Activated naive CD8-positive, alpha-beta T cell treated with anti-CD3 and anti-CD28 coated beads for 36 hours (primary cell): ENCODE measurements around the gene PLEKHJ1. TPM values are rescaled to one million over a fixed set of nuclear protein-coding genes. Genes with fewer than 3 reads are reported as not detected.
A peak's percentile ranks its signal among the peaks of the same experiment; 100 is the strongest.

Experiments
- DNase-seq: peaks from one replicate; pipeline ENCODE4 v3.0.0; 2021
- H3K27ac Mint-ChIP-seq: one replicate; pipeline ENCODE4 v1.8.0; 2022; ENCODE audit warnings: mild to moderate bottlenecking, moderate library complexity, mixed read lengths
- H3K27me3 Mint-ChIP-seq: one replicate; pipeline ENCODE4 v1.8.0; 2022; ENCODE audit warnings: mild to moderate bottlenecking, mixed read lengths
- H3K36me3 Mint-ChIP-seq: one replicate; pipeline ENCODE4 v1.8.0; 2021; ENCODE audit warnings: mild to moderate bottlenecking, mixed read lengths
- H3K4me1 Mint-ChIP-seq: one replicate; pipeline ENCODE4 v1.8.0; 2021; ENCODE audit warnings: mixed read lengths
- H3K4me3 Mint-ChIP-seq: one replicate; pipeline ENCODE4 v1.8.0; 2022; ENCODE audit warnings: mild to moderate bottlenecking, moderate library complexity, mixed read lengths
- H3K9me3 Mint-ChIP-seq: one replicate; pipeline ENCODE4 v1.8.0; 2022; ENCODE audit warnings: mixed read lengths
- total RNA-seq, 2 experiments: library from RNA; stranded (reverse); gene quantifications; one replicate each; pipeline ENCODE4 v1.2.3, GENCODE V29; 2021

Gene PLEKHJ1
- total RNA-seq, 2 experiments from 2014 or later = 82.7 to 84.6 TPM

DNA sequence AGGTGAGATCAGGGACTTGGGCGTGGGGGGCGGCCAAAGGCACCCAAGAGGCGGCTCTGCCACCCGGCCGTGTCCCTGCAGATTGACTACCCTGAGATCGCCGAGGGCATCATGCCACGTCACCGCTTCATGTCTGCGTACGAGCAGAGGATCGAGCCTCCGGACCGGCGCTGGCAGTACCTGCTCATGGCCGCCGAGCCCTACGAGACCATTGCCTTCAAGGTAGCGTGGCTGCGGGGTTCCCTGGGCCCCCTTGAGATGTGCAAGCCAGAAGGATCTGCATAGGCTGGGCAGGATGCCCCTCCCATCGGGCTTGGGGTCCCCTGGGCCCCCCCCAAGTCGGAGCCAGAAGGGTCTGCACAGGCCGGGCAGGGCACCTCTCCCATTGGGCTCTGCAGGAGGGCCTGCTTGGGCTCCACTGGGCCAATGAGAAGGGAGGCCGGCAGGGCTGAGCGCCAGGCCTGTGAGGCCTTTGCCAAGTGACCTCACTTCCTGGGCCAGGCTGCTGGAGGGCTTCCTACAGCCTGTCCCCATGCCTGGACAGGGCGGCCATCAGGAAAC, 10.8 kb upstream of the PLEKHJ1 start:
- peaks cover 8% of the 10 kb centered on the region for H3K4me1 Mint-ChIP-seq
- no peak overlapping the region for H3K27ac Mint-ChIP-seq
- peaks cover 14% of the 10 kb centered on the region for H3K36me3 Mint-ChIP-seq
- peaks cover 4% of the 10 kb centered on the region for H3K27me3 Mint-ChIP-seq
- H3K9me3 Mint-ChIP-seq = no peaks in the 10 kb centered on the region
- no peak for DNase-seq
- H3K4me3 Mint-ChIP-seq = no peak overlapping the region

DNA sequence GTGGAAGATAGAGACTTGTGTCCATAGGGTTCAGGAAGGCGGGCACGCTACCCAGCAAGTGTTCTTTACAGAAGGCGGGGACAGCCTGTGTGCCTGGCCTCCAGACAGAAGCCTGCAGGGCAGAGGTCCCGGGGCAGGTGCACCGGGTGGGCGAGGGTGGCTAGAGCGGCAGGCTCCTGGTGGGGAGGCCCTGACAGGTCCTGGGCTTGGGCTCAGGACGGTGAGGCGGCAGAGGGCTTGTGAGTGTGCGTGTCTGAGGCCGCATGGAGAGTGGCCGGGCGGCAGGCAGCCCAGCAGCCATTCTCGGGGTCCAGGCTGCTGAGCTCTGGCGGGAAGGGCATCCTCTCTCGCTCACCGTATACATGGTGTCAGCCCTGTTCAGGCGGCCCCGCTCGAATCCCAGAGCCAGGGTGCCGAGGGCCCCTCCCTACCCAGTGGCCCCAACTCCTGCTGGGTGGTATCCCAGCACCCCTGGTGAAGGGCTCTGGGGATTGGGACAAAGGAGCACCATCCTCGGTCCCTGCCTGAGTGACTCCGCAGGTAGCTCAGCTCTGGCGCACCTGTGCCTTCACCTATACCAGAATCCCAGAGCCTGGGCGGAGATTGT, 10.0 kb upstream of the PLEKHJ1 start:
- no peak overlapping the region for H3K27ac Mint-ChIP-seq

DNA sequence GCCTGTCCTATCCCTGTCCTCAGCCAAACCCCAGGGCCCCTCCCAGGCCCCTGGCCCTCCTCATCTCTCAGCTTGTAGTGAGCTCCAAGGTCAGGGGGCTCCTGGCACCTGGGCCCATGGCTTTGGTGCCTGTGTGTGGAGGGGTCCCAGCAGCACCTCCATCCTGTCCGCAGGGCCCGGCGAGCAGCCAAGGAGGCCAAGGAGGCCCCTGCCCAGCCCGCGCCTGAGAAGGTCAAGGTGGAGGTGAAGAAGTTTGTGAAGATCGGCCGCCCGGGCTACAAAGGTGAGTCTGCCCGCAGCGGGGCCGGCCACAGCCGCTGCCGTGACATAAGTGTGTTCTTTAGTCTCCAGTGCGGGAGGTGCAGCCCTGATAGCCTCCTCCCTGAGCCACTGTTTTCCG, 9.1 kb upstream of the PLEKHJ1 start:
- peaks cover 24% of the 10 kb centered on the region for H3K4me1 Mint-ChIP-seq
- no peak overlapping the region for H3K27ac Mint-ChIP-seq
- H3K9me3 Mint-ChIP-seq = no peaks in the 10 kb centered on the region
- no peaks in the 10 kb centered on the region for H3K27me3 Mint-ChIP-seq
- no peak for DNase-seq
- H3K4me3 Mint-ChIP-seq = no peak overlapping the region
- H3K36me3 Mint-ChIP-seq = peaks cover 26% of the 10 kb centered on the region

More for the DNA sequence above, 10.0 kb upstream of the PLEKHJ1 start:
- no peak overlapping the region for H3K4me3 Mint-ChIP-seq
- no peaks in the 10 kb centered on the region for H3K9me3 Mint-ChIP-seq
- no peak for DNase-seq
- H3K4me1 Mint-ChIP-seq = peaks cover 15% of the 10 kb centered on the region
- peaks cover 17% of the 10 kb centered on the region for H3K36me3 Mint-ChIP-seq
- no peaks in the 10 kb centered on the region for H3K27me3 Mint-ChIP-seq

DNA sequence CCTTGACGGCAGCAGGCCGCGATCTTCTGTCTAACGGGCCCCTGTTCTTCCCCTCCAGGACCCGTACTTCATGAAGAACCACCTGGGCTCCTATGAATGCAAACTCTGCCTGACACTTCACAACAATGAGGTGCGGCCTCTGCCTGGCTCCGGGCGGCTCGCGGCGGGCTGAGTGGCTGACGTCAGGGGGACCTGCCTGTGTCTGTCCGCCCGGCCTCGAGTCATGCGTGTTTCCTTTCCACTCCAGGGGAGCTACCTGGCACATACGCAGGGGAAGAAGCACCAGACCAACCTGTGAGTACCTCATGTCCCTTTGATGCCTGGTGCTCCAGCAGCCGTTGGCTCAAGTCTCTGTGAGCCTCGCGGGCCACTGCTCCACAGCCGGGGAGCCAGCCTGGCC, 8.4 kb upstream of the PLEKHJ1 start:
- no peaks in the 10 kb centered on the region for H3K9me3 Mint-ChIP-seq
- H3K27ac Mint-ChIP-seq = no peak overlapping the region
- no peak overlapping the region for H3K4me3 Mint-ChIP-seq
- peaks cover 30% of the 10 kb centered on the region for H3K4me1 Mint-ChIP-seq
- DNase-seq = no peak
- H3K27me3 Mint-ChIP-seq = no peaks in the 10 kb centered on the region
- peaks cover 32% of the 10 kb centered on the region for H3K36me3 Mint-ChIP-seq

DNA sequence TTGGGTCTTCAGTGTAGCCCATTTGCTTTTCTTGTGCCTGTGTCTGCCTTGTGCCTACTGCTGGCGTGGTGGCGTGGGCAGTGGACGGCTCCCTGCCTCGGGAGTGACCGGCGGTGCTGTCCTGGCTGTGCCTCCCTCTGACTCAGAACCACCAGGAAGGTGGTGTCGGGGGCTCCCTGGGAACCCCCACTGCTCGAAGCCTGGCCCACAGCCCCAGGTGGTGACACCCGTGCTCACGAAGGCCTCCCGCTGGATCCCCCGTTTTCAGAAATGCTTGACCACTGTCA, 7.9 kb upstream of the PLEKHJ1 start:
- DNase-seq = no peak
- H3K27me3 Mint-ChIP-seq = no peaks in the 10 kb centered on the region
- no peaks in the 10 kb centered on the region for H3K9me3 Mint-ChIP-seq
- H3K4me1 Mint-ChIP-seq = peaks cover 32% of the 10 kb centered on the region
- peaks cover 35% of the 10 kb centered on the region for H3K36me3 Mint-ChIP-seq
- no peak overlapping the region for H3K27ac Mint-ChIP-seq
- H3K4me3 Mint-ChIP-seq = no peak overlapping the region

DNA sequence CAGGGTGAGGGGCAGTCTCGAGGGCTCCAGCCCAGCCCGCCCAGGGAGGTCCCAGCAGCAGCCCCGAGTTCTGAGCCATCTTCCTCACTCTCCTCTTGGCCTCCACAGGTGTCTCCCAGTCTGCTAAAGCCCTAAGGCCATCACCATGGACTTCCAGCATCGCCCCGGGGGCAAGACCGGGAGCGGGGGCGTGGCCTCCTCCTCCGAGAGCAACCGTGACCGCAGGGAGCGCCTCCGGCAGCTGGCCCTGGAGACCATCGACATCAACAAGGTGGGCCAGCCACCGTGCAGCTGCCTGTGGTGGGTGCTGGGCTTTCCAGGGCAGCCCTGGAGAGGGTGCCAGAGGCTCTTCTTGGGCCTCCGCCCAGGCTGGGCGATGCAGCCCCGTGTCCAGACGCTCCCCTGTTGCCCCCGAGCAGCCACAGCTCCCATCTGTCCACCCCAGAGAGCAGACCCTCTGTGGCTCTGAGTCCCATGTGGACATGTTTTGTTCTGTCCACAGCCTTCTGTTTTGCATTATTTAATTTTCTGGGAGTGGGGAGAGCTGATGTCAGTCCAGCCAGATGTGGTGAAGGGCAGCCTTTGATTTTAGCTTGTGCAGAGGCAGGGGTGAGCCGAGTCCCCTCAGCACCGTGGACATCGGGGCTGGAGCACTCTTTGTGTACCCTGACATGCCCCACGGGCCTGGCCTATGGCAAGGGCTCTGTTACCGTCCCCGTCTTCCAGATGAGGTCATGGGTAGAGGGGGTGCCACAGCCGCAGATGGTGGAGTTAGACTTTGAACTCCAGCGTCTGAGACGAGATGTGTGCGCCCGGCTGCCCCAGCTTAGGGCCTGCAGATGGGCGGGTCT, 7.4 kb upstream of the PLEKHJ1 start:
- Mint-ChIP-seq H3K27me3 (no peaks in the 10 kb centered on the region), H3K4me3 (no peak overlapping the region), H3K4me1 (peaks cover 38% of the 10 kb centered on the region), H3K9me3 (no peaks in the 10 kb centered on the region), H3K36me3 (peaks cover 40% of the 10 kb centered on the region), H3K27ac (no peak overlapping the region)
- DNase-seq = no peak

DNA sequence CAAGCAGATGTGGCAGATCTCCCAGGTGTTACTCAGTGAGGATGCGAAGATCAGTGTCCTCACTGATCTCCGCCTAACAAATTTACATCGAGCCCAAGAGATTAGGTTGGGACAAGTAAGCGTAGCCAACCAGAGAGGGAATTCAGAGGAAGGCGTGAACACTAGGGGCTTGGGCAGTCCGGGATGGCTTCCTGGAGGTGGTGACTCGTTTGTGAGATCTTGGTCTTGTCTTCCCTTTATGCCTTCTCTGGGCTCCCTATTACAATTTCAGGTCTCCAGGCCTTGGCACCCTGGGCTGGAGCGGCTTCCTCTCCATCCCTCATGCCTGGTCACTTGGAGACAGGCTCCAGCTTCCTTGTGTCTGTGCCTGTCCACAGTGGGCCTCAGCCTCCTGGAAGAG, 6.7 kb upstream of the PLEKHJ1 start:
- DNase-seq = no peak
- Mint-ChIP-seq H3K9me3 (no peaks in the 10 kb centered on the region), H3K36me3 (peaks cover 47% of the 10 kb centered on the region), H3K27ac (no peak overlapping the region), H3K4me3 (no peak overlapping the region), H3K27me3 (no peaks in the 10 kb centered on the region), H3K4me1 (peaks cover 44% of the 10 kb centered on the region)

DNA sequence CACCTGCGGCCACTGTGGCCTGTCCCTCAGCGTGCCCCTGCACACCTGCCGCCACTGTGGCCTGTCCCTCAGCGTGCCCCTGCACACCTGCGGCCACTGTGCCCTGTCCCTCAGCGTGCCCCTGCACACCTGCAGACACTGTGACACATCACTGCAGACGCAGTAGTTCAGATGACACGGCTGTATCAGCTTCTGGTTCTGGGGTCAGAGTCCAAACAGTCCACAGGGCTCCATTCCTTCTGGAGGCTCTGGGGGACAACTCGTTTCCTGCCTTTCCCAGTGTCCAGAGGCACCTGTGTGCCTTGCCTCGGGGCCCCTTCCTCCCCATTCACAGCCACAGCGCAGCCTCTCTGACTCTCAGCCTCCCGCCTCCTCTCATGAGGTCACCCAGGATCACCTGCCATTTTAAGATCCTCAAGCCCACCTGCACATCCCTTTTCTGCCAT, 6.0 kb upstream of the PLEKHJ1 start:
- Mint-ChIP-seq H3K4me3 (peak overlapping the region; percentile 14), H3K9me3 (no peaks in the 10 kb centered on the region), H3K27ac (no peak overlapping the region), H3K27me3 (no peaks in the 10 kb centered on the region), H3K36me3 (peaks cover 54% of the 10 kb centered on the region), H3K4me1 (peaks cover 47% of the 10 kb centered on the region)
- DNase-seq = no peak

DNA sequence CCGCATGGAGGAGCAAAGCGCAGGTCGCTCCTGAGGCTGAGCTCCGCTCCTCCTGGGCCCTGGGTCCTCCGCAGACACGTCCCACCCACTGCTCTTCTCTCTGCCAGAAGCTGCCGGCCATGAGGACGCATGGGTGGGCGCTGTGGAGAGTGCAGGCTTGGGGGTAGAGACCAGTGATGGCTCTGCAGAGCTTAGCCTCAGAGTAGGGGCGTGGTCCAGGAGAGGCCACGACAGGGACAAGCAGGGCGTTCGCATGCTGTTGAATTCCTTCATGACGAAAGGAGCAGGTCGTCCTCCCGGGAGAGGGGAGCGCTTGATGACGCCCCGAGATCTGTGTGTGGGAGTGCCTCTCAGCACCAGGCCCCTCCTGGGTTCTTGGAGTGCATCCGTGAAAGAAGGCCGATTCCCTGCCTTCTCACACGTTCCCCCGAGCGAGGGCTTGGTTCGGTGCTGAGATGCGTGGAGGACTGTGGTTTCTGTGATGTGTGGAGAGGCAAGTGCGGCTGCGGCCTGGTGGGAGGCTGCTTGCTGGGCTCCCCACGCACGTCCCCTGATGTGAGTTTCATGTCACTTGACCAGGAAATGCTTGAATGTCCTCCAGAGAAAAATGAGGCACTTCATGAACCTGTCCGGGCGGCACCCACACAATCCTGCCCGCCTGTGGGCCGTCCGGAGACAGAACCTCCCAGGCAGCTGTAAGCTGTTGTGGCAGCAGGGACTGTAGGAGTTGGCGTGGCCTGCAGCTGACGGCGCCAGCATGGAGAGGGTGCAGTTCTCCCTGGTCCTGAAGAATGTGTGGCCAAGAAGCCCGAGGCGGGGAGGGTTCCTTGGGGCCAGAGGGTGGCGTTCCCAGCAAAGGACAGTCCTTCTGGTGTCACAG, 5.0 kb upstream of the PLEKHJ1 start:
- Mint-ChIP-seq H3K9me3 (no peaks in the 10 kb centered on the region), H3K4me3 (peak overlapping the region; percentile 99), H3K4me1 (peaks cover 52% of the 10 kb centered on the region), H3K27me3 (no peaks in the 10 kb centered on the region), H3K36me3 (peaks cover 62% of the 10 kb centered on the region), H3K27ac (peak overlapping the region; percentile 45)
- DNase-seq = no peak

DNA sequence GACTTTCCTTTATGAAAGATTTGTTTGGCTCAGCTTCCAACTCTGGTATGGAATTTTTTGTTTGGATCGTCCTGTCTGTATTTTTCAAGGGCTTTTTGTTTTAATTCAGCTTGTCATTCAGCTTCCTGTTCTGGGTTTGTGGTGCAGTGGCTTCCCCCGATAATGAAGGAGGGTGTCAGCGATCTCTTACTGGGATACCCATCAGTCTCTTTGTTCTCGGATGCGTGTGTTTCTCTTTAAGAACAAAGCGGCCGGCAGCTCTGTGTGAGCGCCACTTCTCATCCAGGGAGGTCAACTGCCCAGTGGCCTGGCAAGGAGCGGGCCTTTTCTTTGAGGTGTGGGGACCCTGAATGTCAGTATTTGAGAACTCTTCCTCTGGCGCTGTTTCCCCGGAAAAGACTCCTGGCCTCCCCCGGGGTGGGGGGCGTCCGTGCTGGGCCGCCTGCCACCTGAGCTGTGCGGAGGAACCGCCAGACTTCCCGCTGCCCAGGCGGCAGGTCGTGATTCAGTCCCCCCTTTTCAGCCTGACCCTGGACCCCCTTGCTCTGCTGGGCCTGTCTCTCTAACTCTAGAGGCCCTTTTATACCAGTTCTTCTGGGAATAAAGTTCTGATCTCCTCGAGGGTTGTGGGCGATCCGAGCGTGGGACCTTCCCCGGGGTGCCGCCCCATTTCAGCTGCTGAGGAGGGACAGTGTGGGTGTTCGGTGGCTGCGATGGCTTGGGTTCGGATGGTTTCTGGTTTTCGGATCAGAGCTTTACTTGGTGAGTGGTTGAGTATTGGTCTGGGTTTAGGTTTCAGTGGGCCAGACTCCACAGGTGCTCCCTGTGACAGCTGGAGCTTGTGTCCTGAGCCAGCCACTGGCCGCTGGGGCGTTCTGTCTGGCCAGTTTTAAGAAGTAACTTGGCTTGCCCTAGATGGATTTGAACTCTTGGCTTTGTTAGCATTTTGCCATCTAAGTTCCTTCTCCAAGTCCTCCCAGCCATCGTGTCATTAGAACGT, 3.9 kb upstream of the PLEKHJ1 start:
- Mint-ChIP-seq H3K4me3 (peak overlapping the region; percentile 99), H3K27ac (peak overlapping the region; percentile 100), H3K27me3 (no peaks in the 10 kb centered on the region), H3K9me3 (no peaks in the 10 kb centered on the region), H3K4me1 (peaks cover 55% of the 10 kb centered on the region), H3K36me3 (peaks cover 63% of the 10 kb centered on the region)
- DNase-seq = no peak

DNA sequence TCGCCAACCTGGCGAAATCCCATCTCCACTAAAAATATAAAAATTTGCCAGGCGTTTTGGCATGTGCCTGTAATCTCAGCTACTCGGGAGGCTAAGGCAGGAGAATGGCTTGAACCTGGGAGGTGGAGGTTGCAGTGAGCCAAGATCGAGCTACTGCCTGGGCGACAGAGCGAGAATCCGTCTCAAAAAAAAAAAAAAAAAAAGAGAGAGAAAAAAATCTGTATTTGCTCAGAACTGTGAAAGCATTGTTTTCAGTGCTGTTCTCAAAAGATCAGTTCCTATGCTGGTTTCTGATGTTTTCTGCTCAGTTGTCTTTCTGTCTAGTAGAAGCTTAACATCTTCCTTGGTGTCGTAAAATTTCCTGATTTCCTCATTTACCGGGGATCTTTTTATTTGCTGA, 3.0 kb upstream of the PLEKHJ1 start:
- Mint-ChIP-seq H3K9me3 (no peaks in the 10 kb centered on the region), H3K36me3 (peaks cover 62% of the 10 kb centered on the region), H3K27ac (peak overlapping the region; percentile 100), H3K4me1 (peaks cover 62% of the 10 kb centered on the region), H3K4me3 (peak overlapping the region; percentile 99), H3K27me3 (no peaks in the 10 kb centered on the region)
- DNase-seq = no peak

DNA sequence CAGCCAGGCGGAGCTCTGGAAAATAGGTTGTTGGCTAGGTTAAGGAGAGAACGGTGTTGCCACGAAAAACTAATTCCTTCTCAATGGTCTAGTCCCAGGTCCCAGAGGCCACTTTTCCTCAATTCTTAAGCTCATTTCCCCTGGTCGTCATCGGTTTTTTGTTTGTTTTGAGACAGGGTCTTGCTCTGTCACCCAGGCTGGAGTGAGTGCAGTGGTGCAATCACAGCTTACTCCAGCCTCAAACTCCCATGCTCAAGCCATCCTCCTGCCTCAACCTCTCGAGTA, 1.7 kb upstream of the PLEKHJ1 start:
- Mint-ChIP-seq H3K27ac (peak overlapping the region; percentile 100), H3K27me3 (no peaks in the 10 kb centered on the region), H3K4me3 (peak overlapping the region; percentile 99), H3K36me3 (peaks cover 65% of the 10 kb centered on the region), H3K4me1 (peaks cover 67% of the 10 kb centered on the region), H3K9me3 (no peaks in the 10 kb centered on the region)
- DNase-seq = no peak

DNA sequence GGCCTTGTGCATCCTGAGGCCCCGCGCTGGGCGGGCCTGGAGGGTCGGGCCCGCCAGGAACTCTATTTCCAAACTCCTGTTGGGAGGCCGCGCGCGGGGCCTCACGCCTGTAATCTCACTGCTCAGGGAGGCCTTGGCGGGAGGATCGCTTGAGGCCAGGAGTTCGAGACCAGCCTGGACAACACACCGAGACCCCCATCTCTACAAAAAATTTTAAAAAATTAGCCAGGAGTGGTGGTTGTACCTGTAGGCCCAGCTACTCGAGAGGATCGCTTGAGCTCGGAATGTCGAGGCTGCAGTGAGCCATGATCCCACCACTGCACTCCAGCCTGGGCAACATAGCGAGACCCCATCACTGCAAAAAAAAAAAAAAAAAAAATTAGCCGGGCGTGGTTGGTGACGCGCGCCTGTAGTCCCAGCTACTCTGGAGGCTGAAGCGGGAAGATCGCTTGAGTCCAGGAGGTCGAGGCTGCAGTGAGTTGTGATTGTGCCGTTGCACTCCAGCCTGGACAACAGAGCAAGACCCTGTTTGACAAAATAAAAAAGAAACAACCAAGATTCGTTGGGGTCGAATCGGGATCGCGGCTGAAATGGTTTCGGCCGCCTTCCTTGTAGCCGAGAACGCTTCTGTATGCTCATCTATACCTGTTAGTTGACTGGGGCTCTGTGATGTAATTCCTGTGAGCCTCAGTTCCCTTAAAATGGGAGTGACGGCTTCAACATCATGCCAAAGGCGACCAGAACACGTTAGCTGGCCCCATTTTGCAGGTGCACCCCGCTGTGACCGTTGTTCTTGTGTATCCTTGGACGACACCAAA, 1.1 kb upstream of the PLEKHJ1 start:
- H3K36me3 Mint-ChIP-seq = peaks cover 60% of the 10 kb centered on the region

DNA sequence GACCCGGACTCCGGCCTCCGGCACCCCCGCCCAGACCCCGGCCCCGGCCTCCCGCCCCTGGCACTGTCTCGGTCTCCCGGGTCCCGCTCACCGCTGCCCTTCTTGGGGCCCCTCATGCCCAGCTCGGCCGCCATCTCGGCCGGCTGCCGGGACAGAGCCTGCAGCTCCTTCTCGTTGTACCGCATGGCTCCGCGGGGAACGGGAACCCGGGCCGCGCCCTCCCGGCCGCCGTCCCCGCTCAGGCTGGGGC, 140 bp downstream of the PLEKHJ1 start:
- no peaks in the 10 kb centered on the region for H3K27me3 Mint-ChIP-seq
- peak overlapping the region; percentile 100 for H3K27ac Mint-ChIP-seq
- H3K36me3 Mint-ChIP-seq = peaks cover 55% of the 10 kb centered on the region
- no peak for DNase-seq
- H3K9me3 Mint-ChIP-seq = no peaks in the 10 kb centered on the region
- peak overlapping the region; percentile 99 for H3K4me3 Mint-ChIP-seq
- H3K4me1 Mint-ChIP-seq = peaks cover 55% of the 10 kb centered on the region

More for the DNA sequence above, 1.1 kb upstream of the PLEKHJ1 start:
- no peak for DNase-seq
- Mint-ChIP-seq H3K9me3 (no peaks in the 10 kb centered on the region), H3K27me3 (no peaks in the 10 kb centered on the region), H3K4me3 (peak overlapping the region; percentile 99), H3K27ac (peak overlapping the region; percentile 100), H3K4me1 (peaks cover 64% of the 10 kb centered on the region)
